Activated CD4-positive, alpha-beta T cell treated with anti-CD3 and anti-CD28 coated beads, Interleukin-2, amount 50 U/mL, for 24 hours (primary cell): ENCODE results near the gene CDK18.
"Not testable (repeated sequence)": the region's sequence is repeated elsewhere in the genome, so short reads cannot be mapped to it uniquely, and the experiment has no call there.

Experiments used
- DNase-seq, 2 donors: peaks; one replicate each; pipeline ENCODE4 v3.0.0-alpha.2; 2020; ENCODE audit warnings: low read depth in 1 of 2, low spot score in 1 of 2

CDK18 gene

GRCh38 chr1:205504311-205505075 lies at the start of gene CDK18:
TSS of gene CDK18 (plus strand) at chr1:205504669. CDS start at chr1:205523168, 18,499 bp downstream.
- no peak for DNase-seq

- no peak for DNase-seq
Measured at GRCh38 chr1:205454903-205455335, 49.5 kb upstream of the CDK18 start.

GRCh38 chr1:205455581-205456382 lies 48.7 kb upstream of the CDK18 start, which contains the start of gene BLACAT1:
TSS of gene BLACAT1 (minus strand) at chr1:205456045.
- no peak for DNase-seq

- DNase-seq: no peak
Measured at GRCh38 chr1:205456383-205456867, 48.0 kb upstream of the CDK18 start.

- DNase-seq: no peak
Measured at GRCh38 chr1:205456868-205457745, 47.4 kb upstream of the CDK18 start.

GRCh38 chr1:205458777-205459566 lies 45.5 kb upstream of the CDK18 start:
- no peak for DNase-seq

- no peak for DNase-seq
Measured at GRCh38 chr1:205465392-205465791, 39.1 kb upstream of the CDK18 start.

- DNase-seq: no peak
Measured at GRCh38 chr1:205466595-205467220, 37.8 kb upstream of the CDK18 start.

- no peak for DNase-seq
Measured at GRCh38 chr1:205470131-205470530, 34.3 kb upstream of the CDK18 start.

- DNase-seq: no peak
Measured at GRCh38 chr1:205472737-205473441, 31.6 kb upstream of the CDK18 start.

GRCh38 chr1:205473475-205473874 lies 31.0 kb upstream of the CDK18 start:
- no peak for DNase-seq

- DNase-seq: no peak
Measured at GRCh38 chr1:205473966-205474365, 30.5 kb upstream of the CDK18 start.

GRCh38 chr1:205474571-205474970 lies 29.9 kb upstream of the CDK18 start:
- no peak for DNase-seq

GRCh38 chr1:205475855-205476254 lies 28.6 kb upstream of the CDK18 start:
- DNase-seq: no peak

- DNase-seq: no peak
Measured at GRCh38 chr1:205476648-205477047, 27.8 kb upstream of the CDK18 start.

GRCh38 chr1:205477121-205477758 lies 27.2 kb upstream of the CDK18 start:
- no peak for DNase-seq

- DNase-seq: no peak
Measured at GRCh38 chr1:205477759-205478247, 26.7 kb upstream of the CDK18 start.

- DNase-seq: not testable (repeated sequence)
Measured at GRCh38 chr1:205478985-205479384, 25.5 kb upstream of the CDK18 start.
